Left forelimb (tissue), 1 donor: ENCODE measurements around the gene MS4A10.
"Not testable (repeated sequence)": the region's sequence is repeated elsewhere in the genome, so short reads cannot be mapped to it uniquely, and the experiment has no call there.

ENCODE experiments used
- DNase-seq: peaks from one replicate; pipeline ENCODE4 v3.0.0-alpha.2; 2018; ENCODE audit warnings: low spot score

The MS4A10 gene

DNA sequence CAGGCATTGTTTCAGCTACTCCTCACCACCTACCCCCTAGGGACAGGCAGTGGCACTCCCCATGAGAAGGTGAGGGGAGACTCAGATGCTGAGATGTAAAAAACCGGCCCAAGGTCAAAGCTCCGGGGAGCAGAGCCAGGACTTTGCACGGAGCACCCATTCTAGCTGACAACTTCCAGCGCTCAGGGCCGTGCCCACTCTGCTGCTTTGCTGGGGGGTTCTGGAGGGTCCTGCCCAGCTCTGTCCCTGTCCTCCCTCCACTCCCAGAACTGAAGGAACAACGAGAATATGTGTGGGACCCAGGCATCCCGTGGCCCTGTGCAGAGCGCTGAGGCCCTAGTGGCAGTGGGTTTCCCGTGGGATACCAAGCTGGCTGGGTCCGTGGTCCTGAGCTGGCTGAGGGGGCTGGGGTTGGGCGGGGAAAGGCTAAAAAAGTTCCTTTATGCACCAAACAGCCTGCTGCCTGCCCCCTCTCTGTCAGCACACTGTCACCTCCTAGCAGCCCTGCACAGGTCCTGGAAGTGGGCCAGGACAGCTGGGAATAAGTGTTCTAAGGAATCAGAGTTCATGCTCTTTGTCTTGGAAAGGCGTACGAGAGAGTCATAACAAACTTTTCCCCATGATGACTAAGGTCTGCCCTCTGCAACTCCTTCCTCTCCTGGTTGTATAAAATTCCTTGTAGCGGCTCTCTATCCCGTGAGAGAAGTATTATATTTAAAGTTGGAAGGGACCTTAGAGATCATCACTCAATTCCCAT, 1.9 kb downstream of the MS4A10 start:
- no peak for DNase-seq

DNA sequence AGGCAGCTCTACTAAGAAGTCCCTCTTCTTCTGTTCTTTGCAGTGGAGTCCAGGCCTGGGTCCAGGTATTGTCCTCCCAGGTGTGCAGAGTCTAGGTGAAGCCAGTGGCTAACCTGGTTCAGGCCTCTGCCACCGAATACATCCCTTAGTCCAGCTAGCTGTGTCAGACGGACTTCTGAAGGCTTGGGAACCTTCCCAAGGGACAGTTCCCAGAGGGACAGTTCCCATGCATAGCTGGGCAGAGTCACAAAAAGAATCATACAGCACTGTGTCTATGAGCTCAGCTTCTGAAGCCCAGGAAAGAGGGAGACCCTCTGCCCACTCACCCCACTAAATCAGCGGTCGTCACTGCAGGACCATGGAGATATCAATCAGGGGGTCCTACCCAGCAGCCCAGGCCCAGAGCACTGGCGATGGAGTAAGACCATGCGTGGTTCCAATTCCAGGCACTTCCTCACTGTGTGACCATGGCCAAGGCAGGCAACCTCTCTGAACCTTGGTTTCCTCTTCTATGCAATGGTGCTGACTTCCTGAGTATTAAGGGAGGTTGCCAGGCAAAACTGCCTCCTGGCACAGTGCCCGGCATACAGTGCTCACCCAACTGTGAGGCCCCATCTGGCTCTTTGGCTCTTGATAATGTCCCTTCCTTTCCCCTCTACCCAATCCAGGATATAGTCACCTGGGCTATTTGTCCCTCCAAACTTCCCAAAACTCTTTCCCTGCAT, 3.4 kb downstream of the MS4A10 start:
- no peak for DNase-seq

GRCh38 chr11:60790726-60791125, 5.6 kb downstream of the MS4A10 start:
- no peak for DNase-seq

DNA sequence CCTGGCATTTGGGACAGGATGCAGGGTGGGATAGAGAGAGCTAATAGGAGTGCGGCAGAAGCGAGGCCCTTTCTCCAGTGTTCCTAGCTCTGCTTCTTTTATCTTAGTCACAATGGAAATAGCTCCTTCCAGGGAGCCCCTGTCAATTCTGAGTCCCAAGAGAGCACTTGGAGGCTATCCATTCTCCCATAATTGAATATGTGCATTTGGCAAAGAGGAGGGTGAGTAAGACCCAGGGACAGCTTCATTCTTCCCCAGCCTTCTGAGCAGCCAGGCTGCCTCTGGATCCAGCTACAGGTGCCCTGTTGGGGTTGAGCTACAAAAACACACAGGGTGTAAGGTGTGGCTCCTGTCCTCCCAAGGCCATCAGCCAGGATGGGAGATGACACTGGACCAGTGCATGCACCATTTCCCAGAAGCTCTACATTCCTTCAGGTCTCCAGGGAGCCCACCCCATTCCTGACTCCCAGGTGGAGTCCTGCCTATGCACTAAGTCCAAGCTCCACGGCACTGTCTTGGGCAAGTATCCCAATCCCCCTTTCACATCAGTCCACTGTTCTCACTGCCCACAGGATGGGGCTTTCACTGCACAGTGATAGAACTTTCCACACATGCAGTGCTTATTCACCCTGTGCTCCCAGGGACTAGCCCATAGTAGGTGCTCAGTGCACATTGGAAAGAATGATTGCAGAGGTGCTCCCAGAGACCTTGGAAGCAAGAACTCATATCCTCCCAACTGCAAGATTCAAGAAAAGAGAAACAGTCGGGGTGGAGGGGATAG, 6.2 kb downstream of the MS4A10 start:
- no peak for DNase-seq

- no peak for DNase-seq
Observed at GRCh38 chr11:60792521-60792920, 7.4 kb downstream of the MS4A10 start.

DNA sequence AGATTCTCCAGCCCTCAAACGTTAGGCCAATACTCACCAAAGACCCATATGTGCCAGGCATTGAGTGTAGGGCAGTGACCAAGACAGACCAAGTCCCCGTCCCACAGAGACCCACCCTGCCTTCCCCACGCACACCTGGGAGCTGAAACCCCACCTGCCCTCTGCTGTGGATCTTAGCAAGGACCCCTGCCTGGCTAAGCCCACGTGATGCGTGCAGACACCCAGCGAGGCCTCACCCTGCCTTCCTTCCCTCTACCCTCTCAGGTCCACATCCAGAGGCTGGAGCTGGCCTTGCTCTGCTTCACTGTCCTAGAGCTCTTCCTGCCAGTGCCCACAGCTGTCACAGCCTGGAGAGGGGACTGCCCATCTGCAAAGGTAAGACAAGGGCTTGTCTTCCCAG, 10.2 kb downstream of the MS4A10 start:
- DNase-seq = no peak

DNA sequence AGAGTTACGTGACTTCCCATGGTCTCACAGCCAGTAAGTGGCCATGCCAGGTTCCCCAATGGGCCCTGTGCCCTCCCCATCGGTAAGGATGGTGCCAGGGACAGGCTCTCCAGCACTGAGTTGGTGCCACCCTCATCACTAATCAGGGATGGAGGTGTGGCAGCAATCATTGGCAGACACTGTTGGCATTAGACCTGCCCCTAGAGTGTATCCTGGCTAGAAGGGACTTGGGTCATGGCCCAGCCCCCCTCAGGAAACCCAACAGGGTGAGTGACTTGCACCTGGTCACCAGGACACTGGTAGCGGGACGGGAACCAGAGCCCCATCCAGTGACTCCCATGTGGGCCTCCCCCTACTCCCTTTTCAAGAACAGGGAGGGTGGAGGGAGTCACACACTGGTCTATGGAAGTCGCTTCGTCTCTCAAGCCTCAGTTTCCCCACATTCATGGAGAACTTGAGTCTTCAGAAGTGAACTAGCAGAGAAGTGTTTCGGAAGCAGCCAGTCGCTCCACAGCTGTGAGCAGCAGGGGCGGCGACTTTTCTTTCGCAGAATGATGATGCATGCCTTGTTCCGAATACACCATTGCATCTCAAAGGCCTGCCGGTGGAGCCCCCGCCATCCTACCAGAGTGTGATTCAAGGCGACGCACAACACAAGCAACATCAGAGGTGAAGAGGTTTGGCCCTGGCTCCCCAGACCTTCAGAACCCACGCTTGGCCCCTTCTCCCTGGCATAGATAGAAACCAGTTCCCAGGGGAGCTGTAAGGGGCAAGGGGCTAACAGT, 12.9 kb downstream of the MS4A10 start:
- no peak for DNase-seq

- no peak for DNase-seq
Observed at GRCh38 chr11:60798631-60799030, 13.5 kb downstream of the MS4A10 start.

DNA sequence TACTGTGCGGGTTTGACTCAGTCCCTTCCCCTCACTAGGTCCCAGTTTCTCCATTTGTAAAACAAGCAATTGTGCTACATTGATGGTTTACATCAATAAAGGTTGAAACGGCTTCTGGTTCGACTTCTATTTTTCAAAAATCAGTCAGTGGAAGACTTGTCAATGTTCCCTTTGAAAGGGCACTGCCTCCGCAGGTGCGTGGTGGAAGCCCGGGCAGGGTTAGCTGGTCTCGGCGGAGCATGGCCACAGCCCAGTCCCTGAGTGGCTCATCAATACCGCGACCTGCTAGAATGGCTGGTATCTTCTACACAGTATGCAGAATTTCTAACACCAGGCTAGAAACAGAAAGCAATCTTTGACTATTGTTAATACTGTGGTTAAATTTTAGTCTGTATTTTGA, 16.1 kb downstream of the MS4A10 start:
- DNase-seq = no peak

- DNase-seq = no peak
Observed at GRCh38 chr11:60803273-60803936, 18.3 kb downstream of the MS4A10 start.

DNA sequence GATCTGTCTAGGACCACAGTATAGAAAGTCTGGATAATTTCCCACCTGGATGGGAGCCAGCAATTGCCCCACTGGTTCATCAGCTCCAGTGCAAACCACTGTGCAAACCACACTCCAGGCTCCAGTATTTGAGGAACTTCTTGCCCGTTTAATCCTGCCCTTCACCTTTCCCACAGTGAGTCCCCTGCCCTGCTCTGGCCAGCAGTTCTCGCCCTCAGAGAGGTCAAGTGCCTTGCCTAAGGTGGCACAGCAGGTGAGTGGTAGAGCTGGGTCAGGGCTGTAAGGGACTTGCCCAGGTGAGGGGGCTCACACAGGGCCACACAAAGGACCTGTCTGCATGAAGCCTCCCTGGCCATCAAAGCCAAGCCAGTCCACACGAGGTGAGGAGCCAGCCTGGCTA, 24.1 kb downstream of the MS4A10 start:
- no peak for DNase-seq

- no peak for DNase-seq
Observed at GRCh38 chr11:60809691-60810090, 24.6 kb downstream of the MS4A10 start.

DNA sequence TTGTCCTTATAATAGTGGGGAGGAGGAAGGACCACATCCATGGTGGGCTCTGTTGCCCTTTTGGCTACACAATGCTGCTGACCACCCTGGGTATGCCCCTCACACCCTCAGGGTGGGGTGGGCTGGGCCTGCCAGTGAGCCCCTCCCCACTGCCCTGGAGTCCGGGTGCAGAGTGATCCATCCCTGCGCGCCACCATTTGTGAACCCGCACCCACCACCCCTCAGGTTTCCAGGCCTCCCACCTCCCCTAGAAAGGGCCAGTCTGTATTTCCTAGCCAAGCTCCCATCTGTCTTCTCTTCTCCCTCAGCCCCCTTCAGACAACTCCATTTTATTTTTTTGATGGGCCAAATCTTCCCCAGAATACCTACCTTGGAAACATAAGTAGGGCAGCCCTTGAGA, 25.0 kb downstream of the MS4A10 start:
- no peak for DNase-seq

DNA sequence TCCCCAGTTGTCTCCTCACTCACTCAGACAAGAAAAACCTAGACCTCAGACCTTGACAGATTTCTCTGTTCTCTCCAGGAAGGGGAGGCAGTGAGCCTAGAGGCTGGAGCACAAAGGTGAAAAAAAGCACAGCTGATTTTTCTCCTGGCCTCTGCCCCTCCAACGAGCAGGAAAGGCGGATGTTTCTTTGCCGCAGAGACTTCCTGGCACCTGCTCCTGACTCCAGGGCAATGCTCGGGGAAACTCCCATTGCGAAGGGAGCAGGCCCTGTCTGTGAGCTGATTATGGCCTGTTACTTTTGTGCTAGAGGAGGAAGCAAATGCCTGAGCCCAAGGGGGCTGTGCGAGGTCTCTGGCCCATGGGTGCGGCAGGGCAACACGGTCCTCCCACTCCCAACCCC, 25.4 kb downstream of the MS4A10 start:
- DNase-seq = no peak

GRCh38 chr11:60813324-60813723, 28.2 kb downstream of the MS4A10 start:
- no peak for DNase-seq

- no peak for DNase-seq
Observed at GRCh38 chr11:60814112-60814511, 29.0 kb downstream of the MS4A10 start.

- DNase-seq = no peak
Observed at GRCh38 chr11:60816590-60817157, 31.5 kb downstream of the MS4A10 start.

DNA sequence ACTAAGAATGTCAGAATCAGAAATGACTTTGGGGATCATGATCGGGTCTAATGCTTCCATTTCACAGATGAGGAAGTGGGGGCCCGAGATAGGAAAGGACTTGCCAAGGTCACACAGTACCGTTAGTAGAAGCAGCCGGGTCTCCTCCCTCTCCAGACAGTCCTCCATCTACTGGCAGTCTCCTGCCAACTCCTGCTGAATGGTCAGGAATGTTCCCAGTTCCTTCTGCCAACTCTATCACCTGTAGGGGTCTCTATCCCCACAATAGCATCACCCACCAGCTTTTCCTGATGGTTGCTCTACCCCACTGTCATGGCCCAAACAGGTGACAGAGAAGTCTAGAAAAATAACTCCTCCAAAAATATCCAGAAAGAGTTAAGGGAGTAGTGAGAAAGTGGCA, 32.9 kb downstream of the MS4A10 start:
- DNase-seq = no peak

DNA sequence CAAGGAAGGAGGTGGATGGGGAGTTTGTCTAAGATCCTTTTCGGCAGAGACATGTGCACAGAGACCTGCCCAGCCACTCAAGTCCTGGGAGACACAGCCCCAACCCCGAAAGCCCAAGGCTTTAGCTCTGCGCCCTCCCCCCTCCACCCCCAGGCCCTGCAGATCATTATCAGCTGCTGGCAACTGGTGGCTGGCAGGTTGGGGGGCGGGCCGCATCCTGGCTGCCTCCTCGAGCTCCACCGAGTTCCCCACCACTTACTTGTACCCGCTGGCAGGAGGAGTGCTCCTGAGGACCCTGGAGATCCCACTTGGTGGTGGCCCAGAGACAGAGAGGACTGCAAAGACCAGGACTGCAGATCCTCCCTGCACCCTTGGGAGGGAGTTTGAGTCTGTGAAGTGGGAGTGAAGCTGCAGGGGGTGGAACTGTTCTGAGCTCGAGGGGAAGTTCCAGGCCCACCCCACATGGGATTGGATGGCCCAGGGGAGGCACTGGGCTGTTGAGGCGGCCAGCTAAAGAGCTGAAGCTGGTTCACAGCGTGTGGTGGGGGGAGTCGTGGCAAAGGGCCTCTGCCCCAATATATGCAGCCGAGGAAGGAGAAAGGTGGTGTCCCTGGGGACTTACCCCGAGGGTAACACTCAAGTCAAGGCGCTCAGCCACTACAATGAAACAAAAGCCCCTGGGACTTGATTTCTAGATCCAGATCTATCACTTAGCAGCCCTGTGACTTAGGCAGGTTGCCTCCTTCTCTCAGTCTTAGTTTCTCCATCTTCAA, 36.9 kb downstream of the MS4A10 start:
- no peak for DNase-seq

DNA sequence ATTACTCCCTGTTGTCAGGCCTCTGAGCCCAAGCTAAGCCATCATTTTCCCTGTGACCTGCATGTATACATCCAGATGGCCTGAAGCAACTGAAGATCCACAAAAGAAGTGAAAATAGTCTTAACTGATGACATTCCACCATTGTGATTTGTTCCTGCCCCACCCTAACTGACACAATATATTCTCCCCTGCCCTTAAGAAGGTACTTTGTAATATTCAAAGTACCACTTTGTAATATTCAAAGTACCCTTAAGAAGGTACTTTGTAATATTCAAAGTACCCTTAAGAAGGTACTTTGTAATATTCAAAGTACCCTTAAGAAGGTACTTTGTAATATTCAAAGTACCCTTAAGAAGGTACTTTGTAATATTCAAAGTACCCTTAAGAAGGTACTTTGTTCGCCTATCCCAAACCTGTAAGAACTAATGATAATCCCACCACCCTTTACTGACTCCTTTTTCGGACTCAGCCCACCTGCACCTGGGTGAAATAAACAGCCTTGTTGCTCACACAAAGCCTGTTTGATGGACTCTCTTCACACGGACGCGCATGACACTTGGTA, 38.7 kb downstream of the MS4A10 start:
- DNase-seq = not testable (repeated sequence)
